Progenitor cell of endocrine pancreas (in vitro differentiated cells): ENCODE measurements around the gene SEC16A. TPM values are rescaled to one million over a fixed set of nuclear protein-coding genes. Genes with fewer than 3 reads are reported as not detected.

Experiments
- DNase-seq: peaks from one replicate; pipeline ENCODE4 v3.0.0; 2021; ENCODE audit warnings: low spot score; ENCODE audit not compliant: unreplicated experiment
- H3K27ac Mint-ChIP-seq: 2 replicates; pipeline ENCODE4 v1.8.0; 2021; ENCODE audit warnings: mild to moderate bottlenecking, moderate library complexity, mixed read lengths
- H3K27me3 Mint-ChIP-seq: 2 replicates; pipeline ENCODE4 v1.8.0; 2021; ENCODE audit warnings: mixed read lengths
- H3K36me3 Mint-ChIP-seq: 2 replicates; pipeline ENCODE4 v1.8.0; 2022; ENCODE audit warnings: mixed read lengths; ENCODE audit not compliant: insufficient read depth
- H3K4me1 Mint-ChIP-seq: 2 replicates; pipeline ENCODE4 v1.8.0; 2021; ENCODE audit warnings: low read depth, mixed read lengths
- H3K4me3 Mint-ChIP-seq: 2 replicates; pipeline ENCODE4 v1.8.0; 2021; ENCODE audit warnings: low read depth, mild to moderate bottlenecking, moderate library complexity, mixed read lengths
- H3K9me3 Mint-ChIP-seq: 2 replicates; pipeline ENCODE4 v1.8.0; 2021; ENCODE audit warnings: low read depth, mixed read lengths
- CTCF ChIP-seq: fragments of 200-600 bp; sonication (generic); IDR thresholded peaks from one replicate; pipeline ENCODE4 v1.5.0; 2021; ENCODE audit warnings: antibody characterized with exemption, mild to moderate bottlenecking; ENCODE audit not compliant: unreplicated experiment
- total RNA-seq: library from RNA; stranded (reverse); gene quantifications from 2 replicates; pipeline ENCODE4 v1.2.1, GENCODE V29; 2021

SEC16A gene
- total RNA-seq, 1 donor from 2014 or later = 76.1 TPM

- no peak for TF ChIP-seq CTCF
- no peaks in the 10 kb centered on the region for H3K9me3 Mint-ChIP-seq
- H3K27ac Mint-ChIP-seq = no peak overlapping the region
- no peak overlapping the region for H3K4me3 Mint-ChIP-seq
- no peaks in the 10 kb centered on the region for H3K4me1 Mint-ChIP-seq
- H3K36me3 Mint-ChIP-seq = peaks cover 11% of the 10 kb centered on the region
- no peak for DNase-seq
- H3K27me3 Mint-ChIP-seq = no peaks in the 10 kb centered on the region
Observed at GRCh38 chr9:136497916-136498695, 15.3 kb upstream of the SEC16A start.

- Mint-ChIP-seq H3K36me3 (peaks cover 9% of the 10 kb centered on the region), H3K9me3 (no peaks in the 10 kb centered on the region), H3K4me1 (no peaks in the 10 kb centered on the region), H3K27ac (no peak overlapping the region), H3K4me3 (no peak overlapping the region), H3K27me3 (no peaks in the 10 kb centered on the region)
- TF ChIP-seq CTCF = no peak
- no peak for DNase-seq
Observed at GRCh38 chr9:136496801-136497620, 14.2 kb upstream of the SEC16A start.

- no peak overlapping the region for H3K27ac Mint-ChIP-seq
Observed at GRCh38 chr9:136496181-136496580, 13.3 kb upstream of the SEC16A start.

GRCh38 chr9:136495238-136495800 is 12.5 kb upstream of the SEC16A start:
- no peak for DNase-seq
- TF ChIP-seq CTCF = no peak
- no peaks in the 10 kb centered on the region for H3K4me1 Mint-ChIP-seq
- H3K36me3 Mint-ChIP-seq = peaks cover 7% of the 10 kb centered on the region
- no peak overlapping the region for H3K4me3 Mint-ChIP-seq
- no peak overlapping the region for H3K27ac Mint-ChIP-seq
- no peaks in the 10 kb centered on the region for H3K9me3 Mint-ChIP-seq
- no peaks in the 10 kb centered on the region for H3K27me3 Mint-ChIP-seq

More at GRCh38 chr9:136496181-136496580, 13.3 kb upstream of the SEC16A start:
- no peak for DNase-seq
- Mint-ChIP-seq H3K36me3 (peaks cover 7% of the 10 kb centered on the region), H3K4me1 (no peaks in the 10 kb centered on the region), H3K4me3 (no peak overlapping the region), H3K27me3 (no peaks in the 10 kb centered on the region), H3K9me3 (no peaks in the 10 kb centered on the region)
- no peak for TF ChIP-seq CTCF

- TF ChIP-seq CTCF = no peak
Observed at GRCh38 chr9:136494531-136495215, 11.8 kb upstream of the SEC16A start.

More at GRCh38 chr9:136494531-136495215, 11.8 kb upstream of the SEC16A start:
- no peak for DNase-seq
- Mint-ChIP-seq H3K36me3 (peaks cover 7% of the 10 kb centered on the region), H3K27ac (no peak overlapping the region), H3K9me3 (no peaks in the 10 kb centered on the region), H3K4me1 (no peaks in the 10 kb centered on the region), H3K4me3 (no peak overlapping the region), H3K27me3 (peaks cover 2% of the 10 kb centered on the region)
